NT2/D1 (cell line): Measurements from ENCODE around the gene CUEDC1.
A peak's percentile ranks its signal among the peaks of the same experiment; 100 is the strongest.

Experiments used
- YY1 ChIP-seq: IDR thresholded peaks from 2 replicates; pipeline ENCODE4 v1.6.1; 2011; ENCODE audit not compliant: insufficient read length, insufficient read depth
- ZNF274 ChIP-seq: IDR thresholded peaks from 2 replicates; pipeline ENCODE4 v1.6.1; 2011; ENCODE audit warnings: mild to moderate bottlenecking, low read depth, low read length

- TF ChIP-seq ZNF274 (no peak), YY1 (peak; percentile 4)
Observed at GRCh38 chr17:57927048-57927723, 28.0 kb downstream of the CUEDC1 start.
